HepG2 (cell line): ENCODE data around the gene ARSJ. TPM values are rescaled to one million over a fixed set of nuclear protein-coding genes. Genes with fewer than 3 reads are reported as not detected.

Experiments used
- ATAC-seq: fragments of 200-7000 bp; cut with Tn5 transposase; 3 replicates; pipeline ENCODE4 v1.9.1; 2020; ENCODE audit warnings: mild to moderate bottlenecking, moderate library complexity
- BruUV-seq: library from RNA; stranded (reverse); fragments of 400-500 nt; replicated peaks from 2 replicates; lab custom pipeline; 2021; lab: Mats Ljungman, UMichigan
- CTCF ChIA-PET: fragments of 300-600 bp; formaldehyde crosslinking; extraction: SDS; loops from one replicate; lab custom pipeline; 2021; ENCODE audit warnings: low total read pairs, inconsistent platforms, low intra/inter-chr PET ratio; lab: Yijun Ruan, JAX
- POLR2A ChIA-PET: fragments of 350-600 bp; sonication (Branson Sonifier 250); formaldehyde crosslinking; loops from one replicate; lab custom pipeline; 2020; ENCODE audit warnings: antibody characterized with exemption, inconsistent platforms; lab: Yijun Ruan, JAX
- DNase-seq: peaks from one replicate; pipeline ENCODE4 v3.0.0-alpha.2; 2015; ENCODE audit warnings: low spot score
- FAIRE-seq: peaks from 3 replicates; lab custom pipeline; 2011; peaks lifted over from hg19 to GRCh38; lab: Jason Lieb, UNC
- H2AFZ ChIP-seq: one replicate; pipeline ENCODE4 v1.6.1; 2011; ENCODE audit warnings: low read length, inconsistent platforms
- H3K27ac ChIP-seq: fragments of 300-600 bp; 3 replicates; pipeline ENCODE4 v1.8.0; 2011; ENCODE audit warnings: mixed run types, mild to moderate bottlenecking, mixed read lengths, low read length, inconsistent platforms; ENCODE audit not compliant: insufficient read depth; ENCODE audit errors: extremely low read length
- H3K27me3 ChIP-seq, 2 experiments: fragments of 200-600 bp in 1 of 2; 2 replicates in 1 of 2; 3 replicates in 1 of 2; pipeline versions ENCODE4 v1.6.0 to v1.8.0; 2011; ENCODE audit warnings: low read length in 2 of 2, mild to moderate bottlenecking in 2 of 2, moderate library complexity in 2 of 2, inconsistent platforms in 1 of 2; ENCODE audit not compliant: insufficient read depth in 2 of 2, control insufficient read depth in 1 of 2
- H3K36me3 ChIP-seq, 2 experiments: fragments of 200-600 bp in 1 of 2; replicated peaks in 1 of 2; 2 replicates in 1 of 2; 3 replicates in 1 of 2; pipeline versions ENCODE4 v1.5.1 to v1.8.0; 2011; ENCODE audit warnings: low read length in 2 of 2, inconsistent platforms in 1 of 2; ENCODE audit not compliant: insufficient read depth in 2 of 2, control insufficient read depth in 1 of 2
- H3K4me1 ChIP-seq: 2 replicates; pipeline ENCODE4 v1.5.1; 2012; ENCODE audit warnings: low read length, inconsistent platforms; ENCODE audit not compliant: insufficient read depth
- H3K4me2 ChIP-seq: 2 replicates; pipeline ENCODE4 v1.6.0; 2011; ENCODE audit warnings: low read depth, low read length, inconsistent platforms
- H3K4me3 ChIP-seq, 3 experiments: fragments of 200-600 bp in 1 of 3; sonication (generic), shearing (Covaris generic) in 1 of 3; replicated peaks in 1 of 3; 2 replicates each; pipeline ENCODE4 v1.5.1; 2011 to 2016; ENCODE audit warnings: low read length in 3 of 3, inconsistent platforms in 2 of 3, low read depth in 2 of 3, mild to moderate bottlenecking in 2 of 3, control low read depth in 1 of 3, mixed read lengths in 1 of 3; ENCODE audit not compliant: insufficient read depth in 1 of 3
- H3K79me2 ChIP-seq: one replicate; pipeline ENCODE4 v1.6.1; 2011; ENCODE audit warnings: low read length, inconsistent platforms; ENCODE audit not compliant: insufficient read depth
- H3K9ac ChIP-seq: 2 replicates; pipeline ENCODE4 v1.6.0; 2011; ENCODE audit warnings: mild to moderate bottlenecking, low read depth, low read length, inconsistent platforms; ENCODE audit not compliant: insufficient read depth
- H3K9me3 ChIP-seq: 2 replicates; pipeline ENCODE4 v1.5.1; 2012; ENCODE audit warnings: mild to moderate bottlenecking, low read length
- H4K20me1 ChIP-seq: 2 replicates; pipeline ENCODE4 v1.6.0; 2011; ENCODE audit warnings: inconsistent platforms, mild to moderate bottlenecking, low read length, moderate library complexity; ENCODE audit not compliant: insufficient read depth
- BRD4 ChIP-seq: sonication (generic); formaldehyde crosslinking; IDR thresholded peaks from 2 replicates; pipeline ENCODE4 v1.4.0; 2020; ENCODE audit warnings: missing genetic modification reagents
- ELF1 ChIP-seq: sonication (generic); formaldehyde crosslinking; IDR thresholded peaks from 2 replicates; pipeline ENCODE4 v1.4.0; 2020; ENCODE audit warnings: missing genetic modification reagents
- IRF9 ChIP-seq: sonication (generic); formaldehyde crosslinking; IDR thresholded peaks from 2 replicates; pipeline ENCODE4 v1.8.0; 2022; ENCODE audit warnings: missing genetic modification reagents, mild to moderate bottlenecking, borderline replicate concordance
- KDM5A ChIP-seq: fragments of 200-600 bp; sonication (generic); IDR thresholded peaks from 2 replicates; pipeline ENCODE4 v1.7.0; 2018; ENCODE audit warnings: antibody characterized with exemption, mild to moderate bottlenecking, low read length, borderline replicate concordance
- NFYC ChIP-seq: IDR thresholded peaks from 2 replicates; pipeline ENCODE4 v1.6.1; 2016; ENCODE audit warnings: missing genetic modification reagents, missing compliant biosample characterization
- PHB2 ChIP-seq: fragments of 450-650 bp; IDR thresholded peaks from 2 replicates; pipeline ENCODE4 v1.6.1; 2018; ENCODE audit not compliant: partially characterized antibody
- PHF8 ChIP-seq: sonication (generic); formaldehyde crosslinking; IDR thresholded peaks from 2 replicates; pipeline ENCODE4 v1.5.0; 2020; ENCODE audit warnings: missing genetic modification reagents
- RBM39 ChIP-seq: fragments of 200-400 bp; formaldehyde crosslinking; IDR thresholded peaks from one replicate; pipeline ENCODE4 v1.6.1; 2018; ENCODE audit warnings: antibody characterized with exemption, mild to moderate bottlenecking, low read depth, low read length; ENCODE audit not compliant: poor library complexity, severe bottlenecking
- REL ChIP-seq: sonication (generic); formaldehyde crosslinking; conservative IDR thresholded peaks from 2 replicates; pipeline ENCODE4 v1.8.0; 2022; ENCODE audit warnings: mild to moderate bottlenecking, missing genetic modification reagents, moderate library complexity
- TMF1 ChIP-seq: sonication (generic); formaldehyde crosslinking; IDR thresholded peaks from 2 replicates; pipeline ENCODE4 v1.8.1; 2022; ENCODE audit warnings: low read depth, missing genetic modification reagents
- ZBTB21 ChIP-seq: sonication (generic); formaldehyde crosslinking; IDR thresholded peaks from 2 replicates; pipeline ENCODE4 v1.4.0; 2020; ENCODE audit warnings: missing genetic modification reagents
- ZBTB40 ChIP-seq, 2 experiments: fragments of 450-650 bp in 1 of 2; sonication (generic) in 1 of 2; formaldehyde crosslinking in 1 of 2; IDR thresholded peaks; 2 replicates each; pipeline versions ENCODE4 v1.6.1 to v1.8.0; 2016 to 2022; ENCODE audit warnings: antibody characterized with exemption in 1 of 2, mild to moderate bottlenecking in 1 of 2, missing genetic modification reagents in 1 of 2
- ZNF674 ChIP-seq: sonication (generic); formaldehyde crosslinking; IDR thresholded peaks from 2 replicates; pipeline ENCODE4 v1.5.0; 2020; ENCODE audit warnings: low read depth, mild to moderate bottlenecking, missing genetic modification reagents
- ZNF768 ChIP-seq: sonication (generic); formaldehyde crosslinking; IDR thresholded peaks from 2 replicates; pipeline ENCODE4 v1.4.0; 2020; ENCODE audit warnings: missing genetic modification reagents
- ZZZ3 ChIP-seq: sonication (generic); formaldehyde crosslinking; IDR thresholded peaks from 2 replicates; pipeline ENCODE4 v1.4.0; 2020; ENCODE audit warnings: missing genetic modification reagents, mild to moderate bottlenecking, borderline replicate concordance
- WGBS: methylation state at CpG from one replicate; pipeline ENCODE4 v1.1.6; 2017; ENCODE audit warnings: low lambda C conversion rate; 5-methylcytosine and 5-hydroxymethylcytosine counted together
- in situ Hi-C: cut with HindIII; loops from 2 replicates; pipeline ENCODE4 v1.10.0; 2017; ENCODE audit warnings: low pct_unique_long_range_greater_than_20kb; ENCODE audit not compliant: extremely low pct_ligation_motif_present
- intact Hi-C: fragments of 100-400 bp; cut with micrococcal nuclease; formaldehyde crosslinking; loops from one replicate; pipeline ENCODE4 v1.10.0; 2022; ENCODE audit not compliant: unreplicated experiment
- polyA plus RNA-seq, 8 experiments: library from polyadenylated mRNA; depleted of rRNA in 3 of 8; stranded (reverse) in 7 of 8; unstranded in 1 of 8; fragments of >200 nt; fragmentation: Illumina TruSeq in 4 of 8; extraction: Trizol in 4 of 8; gene quantifications; 2 replicates each; pipeline versions ENCODE4 v1.2.1 to v1.2.3, GENCODE V29; 2011 to 2016; ENCODE audit warnings: low read depth in 4 of 8, missing spikeins in 1 of 8, mixed read lengths in 1 of 8; ENCODE audit not compliant: insufficient read depth in 1 of 8
- total RNA-seq, 5 experiments: library from RNA; depleted of rRNA; stranded (reverse); fragments of >200 nt; fragmentation: Illumina TruSeq; extraction: Trizol; gene quantifications; 2 replicates each; pipeline ENCODE4 v1.2.3, GENCODE V29; 2016; ENCODE audit warnings: low read depth in 1 of 5

Gene ARSJ
- total and polyA plus RNA-seq, 2 of the 13 experiments (the other 11 are each of a cell fraction or from before 2014, with no cell fraction given), result not detected

GRCh38 chr4:113943085-113943484, 36.4 kb downstream of the ARSJ start (continued):
- no peak for TF ChIP-seq RBM39
- TF ChIP-seq ZBTB21 (CRISPR knock-in tag), result no peak

- Histone ChIP-seq H3K9ac (no peak overlapping the region), H3K36me3 (no peaks in the 10 kb centered on the region), H3K4me2 (no peak overlapping the region), H3K27me3 (no peaks in the 10 kb centered on the region), H4K20me1 (no peaks in the 10 kb centered on the region), H3K4me1 (no peaks in the 10 kb centered on the region), H3K27ac (no peak overlapping the region), H3K9me3 (no peaks in the 10 kb centered on the region), H2AFZ (no peak overlapping the region), H3K4me3 (no peak overlapping the region), H3K79me2 (no peaks in the 10 kb centered on the region)
- in situ Hi-C loops (no loop called here), intact Hi-C loops (no loop called here)
- DNase-seq, result no peak
- no peak for FAIRE-seq
- no TSS peak for BruUV-seq
- 3% methylated on average over 1 of the region's 1 CpG for WGBS
- ChIA-PET POLR2A (no interaction called here), CTCF (no interaction called here)
- ATAC-seq, result no peak
- TF ChIP-seq ZBTB40 (IDR thresholded peaks at IDR 0.05) (no peak), ZBTB40 (CRISPR knock-in tag; IDR thresholded peaks at IDR 0.05) (no peak), ZNF768 (CRISPR knock-in tag) (no peak), ZZZ3 (CRISPR knock-in tag) (no peak), REL (CRISPR knock-in tag) (no peak), ELF1 (CRISPR knock-in tag) (no peak), NFYC (CRISPR knock-in tag) (no peak), IRF9 (CRISPR knock-in tag) (no peak), KDM5A (no peak), PHF8 (CRISPR knock-in tag) (no peak), BRD4 (no peak), ZNF674 (CRISPR knock-in tag) (no peak), PHB2 (no peak), TMF1 (no peak)
These were observed 37.6 kb downstream of the ARSJ start for GRCh38 chr4:113941836-113942235.
